Activated T-cell treated with anti-CD3 and anti-CD28 coated beads, Interleukin-2, amount 50 U/mL, for 72 hours (primary cell): Measurements from ENCODE around the gene NPAS4. TPM values are rescaled to one million over a fixed set of nuclear protein-coding genes. Genes with fewer than 3 reads are reported as not detected.

Experiments
- ATAC-seq, 2 donors: fragments of 150-1000 bp; cut with Tn5 transposase; replicated peaks in 1 of 2; 2 replicates each; pipeline ENCODE4 v1.10.0; 2021; ENCODE audit warnings: moderate library complexity in 2 of 2, mild to moderate bottlenecking in 1 of 2
- DNase-seq, 2 donors: peaks; one replicate each; pipeline ENCODE4 v3.0.0; 2021 to 2022; ENCODE audit warnings: mixed read lengths in 1 of 2
- H3K27ac Mint-ChIP-seq: one replicate; pipeline ENCODE4 v1.8.0; 2022; ENCODE audit warnings: mild to moderate bottlenecking, moderate library complexity, mixed read lengths
- H3K27me3 Mint-ChIP-seq: one replicate; pipeline ENCODE4 v1.8.0; 2022; ENCODE audit warnings: low read depth, mixed read lengths
- H3K36me3 Mint-ChIP-seq, 2 donors: one replicate each; pipeline ENCODE4 v1.8.0; 2022; ENCODE audit warnings: mixed read lengths in 2 of 2, mild to moderate bottlenecking in 1 of 2; ENCODE audit not compliant: insufficient read depth in 2 of 2
- H3K4me1 Mint-ChIP-seq: one replicate; pipeline ENCODE4 v1.8.0; 2022; ENCODE audit warnings: low read depth, mixed read lengths
- H3K4me3 Mint-ChIP-seq, 2 donors: one replicate each; pipeline ENCODE4 v1.8.0; 2022; ENCODE audit warnings: mild to moderate bottlenecking in 2 of 2, mixed read lengths in 2 of 2, moderate library complexity in 2 of 2
- H3K9me3 Mint-ChIP-seq, 2 donors: one replicate each; pipeline ENCODE4 v1.8.0; 2022; ENCODE audit warnings: mixed read lengths in 2 of 2
- total RNA-seq, 2 donors: library from RNA; stranded (reverse); gene quantifications; one replicate each; pipeline ENCODE4 v1.2.3, GENCODE V29; 2022

NPAS4 gene
- total RNA-seq, 2 donors from 2014 or later = not detected

DNA sequence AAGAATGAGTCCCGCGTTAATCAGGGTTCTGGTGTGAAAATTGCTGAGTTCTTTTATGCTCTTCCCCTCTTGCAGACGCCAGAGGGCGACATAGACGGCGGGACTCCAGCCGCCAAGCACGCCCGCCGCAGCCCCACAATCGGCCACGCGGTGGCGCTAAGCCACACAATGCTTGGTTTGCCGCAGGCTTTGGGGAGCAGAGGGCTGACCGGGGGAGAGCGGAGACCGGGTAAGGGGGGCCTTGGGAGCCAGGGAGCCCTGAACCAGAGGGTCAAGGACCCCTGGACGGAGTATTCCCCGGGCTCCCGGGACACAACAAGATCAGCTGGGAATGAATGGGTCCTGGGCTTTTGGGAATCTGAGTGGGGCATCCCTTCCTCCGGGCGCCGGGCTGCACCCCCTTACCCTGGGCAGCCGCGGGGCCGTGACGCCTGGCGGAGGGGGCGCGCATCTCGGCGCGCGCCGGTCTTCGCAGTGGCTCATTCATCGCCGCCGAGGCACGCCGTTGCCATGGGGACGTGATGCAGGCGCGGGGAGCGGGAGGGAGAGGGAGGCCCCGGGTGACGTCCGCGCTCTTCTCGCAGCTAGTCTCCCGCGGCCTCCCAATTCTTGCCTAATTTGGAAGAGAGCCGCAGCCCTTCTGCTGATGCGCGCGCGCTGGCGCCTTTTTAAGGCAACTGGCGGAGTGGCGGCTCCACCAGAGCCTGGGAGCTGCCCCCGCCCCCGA is 12.2 kb upstream of the NPAS4 start:
- Mint-ChIP-seq H3K9me3 (no peaks in the 10 kb centered on the region), H3K27ac (no peak overlapping the region), H3K36me3 (no peaks in the 10 kb centered on the region), H3K4me1 (peaks cover 7% of the 10 kb centered on the region), H3K27me3 (peaks cover 26% of the 10 kb centered on the region), H3K4me3 (peak overlapping the region; percentile 89 to 90)
- peak; percentile 88 to 91 for ATAC-seq
- DNase-seq = peak; percentile 92 to 96

DNA sequence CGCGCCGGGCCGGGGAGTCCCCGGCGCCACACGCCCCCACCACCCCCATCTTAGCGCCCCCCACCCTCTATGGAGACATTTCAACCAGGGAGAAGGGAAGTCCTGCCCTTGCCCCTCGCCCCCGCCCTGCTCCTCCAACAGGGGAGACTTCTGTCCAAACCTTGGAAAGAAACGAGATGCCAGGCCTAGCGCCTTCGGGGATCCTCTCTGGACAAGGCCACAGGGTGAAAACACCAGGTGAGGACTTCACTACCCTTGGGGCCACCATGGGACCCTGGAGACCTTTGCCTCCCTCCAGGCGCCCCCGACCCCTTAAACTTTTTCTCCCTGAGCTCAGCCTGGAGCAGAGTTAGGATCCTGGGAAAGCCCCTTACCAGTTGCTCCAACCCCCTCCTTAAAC is 11.6 kb upstream of the NPAS4 start:
- Mint-ChIP-seq H3K27ac (no peak overlapping the region), H3K36me3 (no peaks in the 10 kb centered on the region), H3K4me3 (peak overlapping the region in 1 of 2 donors; percentile 90), H3K9me3 (no peaks in the 10 kb centered on the region), H3K4me1 (peaks cover 7% of the 10 kb centered on the region), H3K27me3 (peaks cover 32% of the 10 kb centered on the region)
- DNase-seq (no peak), ATAC-seq (no peak)

DNA sequence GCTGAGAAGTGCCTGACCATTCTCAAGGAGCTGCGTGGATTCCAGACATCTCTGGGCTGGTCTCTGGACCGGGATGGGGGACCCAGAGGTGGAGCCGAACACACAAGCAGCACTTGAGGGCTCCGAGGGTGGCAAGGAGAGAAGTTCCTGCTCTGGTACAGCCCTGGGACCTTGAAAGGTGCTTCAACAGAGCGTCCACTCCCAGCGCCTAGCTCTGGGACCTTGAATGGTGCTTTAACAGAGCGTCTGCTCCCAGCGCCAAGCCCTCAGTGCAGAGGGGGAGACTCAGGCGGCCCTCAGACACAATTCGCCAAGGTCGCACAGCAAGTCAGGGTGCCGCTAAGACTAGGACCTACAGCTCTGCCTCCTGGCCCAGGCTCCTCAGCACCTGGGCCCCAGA is 10.6 kb upstream of the NPAS4 start:
- no peak for ATAC-seq
- H3K27me3 Mint-ChIP-seq = peaks cover 33% of the 10 kb centered on the region
- H3K4me3 Mint-ChIP-seq = no peak overlapping the region
- no peak for DNase-seq
- no peaks in the 10 kb centered on the region for H3K9me3 Mint-ChIP-seq
- peaks cover 7% of the 10 kb centered on the region for H3K4me1 Mint-ChIP-seq
- no peak overlapping the region for H3K27ac Mint-ChIP-seq
- no peaks in the 10 kb centered on the region for H3K36me3 Mint-ChIP-seq

DNA sequence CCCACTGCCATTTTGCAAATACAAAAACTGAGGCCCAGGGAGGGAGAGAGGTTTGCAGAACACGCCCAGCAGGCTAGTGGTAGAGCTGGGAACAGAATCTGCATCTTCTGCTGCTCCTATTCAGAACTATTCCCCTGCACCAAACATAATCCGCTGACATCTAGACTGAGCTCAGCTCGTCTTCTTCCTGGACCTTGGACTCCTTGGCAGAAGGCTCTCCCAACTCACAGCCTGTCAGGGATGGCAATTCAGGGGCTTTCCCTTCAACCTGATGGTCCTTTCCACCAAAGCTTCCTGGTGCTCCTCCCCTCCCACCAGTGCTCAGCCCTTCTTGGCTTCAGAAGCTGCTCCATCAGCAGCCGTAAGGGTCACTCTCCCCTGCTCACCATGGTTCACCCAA is 9.5 kb upstream of the NPAS4 start:
- H3K27ac Mint-ChIP-seq = no peak overlapping the region
- peaks cover 7% of the 10 kb centered on the region for H3K4me1 Mint-ChIP-seq
- DNase-seq (no peak), ATAC-seq (no peak)
- peaks cover 36% of the 10 kb centered on the region for H3K27me3 Mint-ChIP-seq
- no peaks in the 10 kb centered on the region for H3K36me3 Mint-ChIP-seq
- H3K9me3 Mint-ChIP-seq = no peaks in the 10 kb centered on the region
- no peak overlapping the region for H3K4me3 Mint-ChIP-seq

DNA sequence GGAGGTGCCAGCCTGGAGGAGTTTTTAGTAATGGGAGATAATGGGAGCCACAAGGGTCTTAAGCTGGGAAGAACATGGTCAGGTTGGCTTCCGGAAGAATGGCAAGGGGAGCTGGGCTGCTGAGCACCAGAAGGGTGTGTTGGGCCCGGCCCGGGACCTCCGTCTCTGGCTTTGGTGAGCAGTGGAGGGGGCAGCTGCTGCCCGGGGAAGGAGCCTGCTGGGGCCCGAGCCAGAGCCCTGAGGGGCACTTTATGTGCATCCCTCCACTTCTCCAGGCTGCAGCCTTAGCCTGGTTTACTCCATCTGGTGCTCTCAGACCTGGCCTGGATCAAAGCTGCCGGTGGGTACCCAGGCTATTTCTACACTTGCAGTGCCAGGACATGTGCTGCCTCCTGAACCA is 8.7 kb upstream of the NPAS4 start:
- no peaks in the 10 kb centered on the region for H3K36me3 Mint-ChIP-seq

DNA sequence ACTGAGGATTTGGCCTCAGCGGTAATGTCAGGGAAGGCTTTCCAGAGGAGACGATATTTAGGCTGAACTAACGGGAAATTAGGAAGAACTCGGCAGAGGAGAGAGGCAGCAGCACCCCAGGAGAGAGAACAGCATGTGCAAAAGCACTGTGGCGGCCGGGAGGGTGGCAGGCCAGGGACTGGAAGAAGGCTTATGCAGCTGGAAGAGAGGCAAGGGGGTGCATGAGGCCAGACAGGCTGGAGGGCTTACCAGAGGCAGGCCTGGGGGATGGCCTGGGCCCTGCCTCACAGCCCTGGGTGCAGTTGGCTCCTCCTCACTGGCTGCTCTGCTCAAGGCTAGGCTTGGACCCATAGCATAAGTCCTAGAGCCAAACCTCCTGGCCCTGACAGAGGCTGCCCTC is 7.7 kb upstream of the NPAS4 start:
- no peaks in the 10 kb centered on the region for H3K36me3 Mint-ChIP-seq
- no peak overlapping the region for H3K4me3 Mint-ChIP-seq
- no peaks in the 10 kb centered on the region for H3K9me3 Mint-ChIP-seq
- peaks cover 54% of the 10 kb centered on the region for H3K27me3 Mint-ChIP-seq
- DNase-seq (no peak), ATAC-seq (no peak)
- no peak overlapping the region for H3K27ac Mint-ChIP-seq
- peaks cover 23% of the 10 kb centered on the region for H3K4me1 Mint-ChIP-seq

More for the DNA sequence above, 8.7 kb upstream of the NPAS4 start:
- Mint-ChIP-seq H3K27ac (no peak overlapping the region), H3K27me3 (peaks cover 44% of the 10 kb centered on the region), H3K4me3 (no peak overlapping the region), H3K9me3 (no peaks in the 10 kb centered on the region), H3K4me1 (peaks cover 14% of the 10 kb centered on the region)
- no peak for ATAC-seq
- DNase-seq = no peak

DNA sequence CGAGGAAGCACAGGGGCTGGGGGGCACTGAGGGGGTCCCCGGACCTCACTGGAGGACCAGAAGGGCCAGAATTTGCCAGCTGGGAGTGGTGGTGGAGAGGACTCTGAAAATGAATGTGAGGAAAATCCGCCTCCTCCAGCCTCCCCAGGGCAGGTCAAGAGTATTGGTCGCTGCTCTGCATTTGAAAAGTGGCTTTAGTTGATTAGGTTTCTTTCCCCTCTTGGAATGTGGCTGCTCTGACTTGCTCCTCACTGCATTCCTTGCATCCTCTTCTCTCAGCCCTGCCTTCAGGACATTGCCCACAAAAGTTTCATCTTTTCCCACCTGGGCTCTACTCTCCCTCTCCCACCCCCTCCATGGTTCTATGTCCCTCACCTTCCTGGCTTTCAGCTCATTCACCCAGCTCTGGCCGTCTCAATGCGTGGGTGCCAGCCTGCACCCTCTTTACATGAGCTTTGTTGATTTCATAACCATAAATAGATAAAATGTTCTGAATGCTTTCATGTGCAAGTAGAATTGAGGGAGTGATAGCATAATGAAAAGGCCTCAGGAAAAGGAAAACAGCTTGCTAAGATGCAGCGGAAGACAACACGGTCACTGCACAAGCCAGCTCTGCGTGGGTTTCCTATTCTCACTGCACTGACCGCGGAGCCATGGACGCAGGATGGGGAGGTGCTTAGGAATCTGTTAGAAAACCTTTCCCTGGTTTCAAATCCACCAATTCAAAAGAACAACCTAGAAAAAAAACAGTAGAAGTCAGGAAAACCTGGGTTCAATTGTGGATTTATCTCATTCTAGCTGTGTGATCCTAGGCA is 6.5 kb upstream of the NPAS4 start:
- ATAC-seq = no peak
- H3K27ac Mint-ChIP-seq = no peak overlapping the region
- H3K4me1 Mint-ChIP-seq = peaks cover 30% of the 10 kb centered on the region
- peaks cover 0 to 5% of the 10 kb centered on the region in 2 donors for H3K9me3 Mint-ChIP-seq
- H3K27me3 Mint-ChIP-seq = peaks cover 65% of the 10 kb centered on the region
- H3K4me3 Mint-ChIP-seq = no peak overlapping the region
- no peak for DNase-seq
- H3K36me3 Mint-ChIP-seq = peaks cover 0 to 2% of the 10 kb centered on the region in 2 donors

DNA sequence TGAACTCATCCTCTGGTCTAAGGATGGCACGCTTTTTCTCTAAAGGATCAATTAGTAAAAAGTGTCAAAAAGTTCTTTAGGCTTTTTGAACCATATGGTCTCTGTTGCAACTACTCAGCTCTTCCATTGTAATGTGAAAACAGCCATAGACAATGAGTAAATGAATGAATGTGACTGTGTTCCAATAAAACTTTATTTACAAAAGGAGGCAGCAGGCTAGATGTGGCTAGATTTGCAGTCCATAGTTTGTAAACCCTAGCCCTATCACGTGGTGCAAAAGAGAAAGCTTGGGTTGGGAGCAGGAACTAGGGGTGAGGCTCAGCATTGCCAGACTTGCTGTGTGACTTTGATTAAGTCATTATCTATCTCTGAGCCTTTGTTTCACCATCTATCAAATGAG is 5.4 kb upstream of the NPAS4 start:
- Mint-ChIP-seq H3K27me3 (peaks cover 73% of the 10 kb centered on the region), H3K36me3 (peaks cover 0 to 2% of the 10 kb centered on the region in 2 donors), H3K4me3 (no peak overlapping the region), H3K4me1 (peaks cover 35% of the 10 kb centered on the region), H3K27ac (no peak overlapping the region), H3K9me3 (peaks cover 0 to 5% of the 10 kb centered on the region in 2 donors)
- DNase-seq = no peak
- ATAC-seq = no peak

DNA sequence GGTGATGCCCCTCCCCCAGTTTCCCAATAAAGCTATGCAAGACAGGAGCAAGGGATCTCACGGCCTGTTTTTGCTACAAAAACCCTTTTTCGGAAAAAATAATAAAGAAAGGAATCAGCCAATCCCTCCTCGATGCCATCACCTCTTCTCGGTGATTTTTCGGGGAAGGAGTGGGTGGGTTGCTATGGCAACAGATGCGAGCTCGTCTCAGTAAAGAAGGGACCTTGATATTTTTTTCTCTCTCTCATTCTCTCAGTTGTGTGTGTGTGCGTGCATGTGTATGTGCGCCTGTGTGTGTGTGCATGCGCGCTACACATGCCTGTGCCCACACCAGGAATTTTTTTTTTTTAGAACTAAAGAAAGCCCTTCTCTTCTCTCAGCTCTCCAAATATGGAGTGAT is 3.8 kb upstream of the NPAS4 start:
- Mint-ChIP-seq H3K4me1 (peaks cover 35% of the 10 kb centered on the region), H3K36me3 (peaks cover 0 to 2% of the 10 kb centered on the region in 2 donors), H3K4me3 (no peak overlapping the region), H3K27ac (no peak overlapping the region), H3K9me3 (peaks cover 0 to 5% of the 10 kb centered on the region in 2 donors), H3K27me3 (peaks cover 72% of the 10 kb centered on the region)
- no peak for ATAC-seq
- DNase-seq = peak in 1 of 2 donors; percentile 44

DNA sequence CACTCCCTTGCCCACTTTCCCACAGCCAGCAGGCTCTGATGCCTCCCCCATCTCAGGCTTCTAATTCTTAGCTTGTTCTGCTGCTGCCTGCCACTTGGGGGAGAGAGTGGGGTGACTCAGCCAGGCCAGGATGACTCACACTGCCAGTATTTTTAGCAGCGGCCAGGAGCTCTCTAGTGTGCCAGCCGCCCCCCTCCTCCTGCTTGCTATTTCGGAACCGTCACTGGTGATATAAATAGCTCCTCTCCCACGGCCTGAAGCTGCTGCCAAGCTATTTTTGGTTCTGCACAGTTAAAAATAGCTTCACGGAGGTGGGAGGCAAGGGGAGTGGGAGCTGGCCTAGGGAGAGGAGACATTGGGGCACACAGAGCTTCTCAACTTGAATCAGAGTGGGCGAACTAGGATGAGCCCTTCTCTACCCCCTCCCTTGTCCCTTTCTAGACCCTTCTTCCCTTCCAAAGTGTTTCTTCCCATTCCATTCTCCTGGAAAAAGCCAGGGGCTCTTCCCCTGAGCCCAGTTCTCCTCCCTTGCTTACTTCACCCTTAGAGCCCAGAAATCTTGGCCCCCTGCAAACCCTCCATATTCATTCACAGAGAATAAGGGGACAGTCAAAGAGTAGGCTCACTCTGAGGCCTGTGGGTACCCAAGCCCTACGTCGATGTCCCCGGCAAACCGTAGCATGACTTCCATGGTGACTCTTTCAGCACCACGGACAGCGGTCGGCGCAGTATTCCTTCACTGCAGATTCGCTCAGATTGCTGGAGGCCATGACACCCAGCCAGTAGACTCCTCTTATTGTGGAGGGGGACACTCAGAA is 2.5 kb upstream of the NPAS4 start:
- H3K36me3 Mint-ChIP-seq = peaks cover 0 to 2% of the 10 kb centered on the region in 2 donors
- H3K9me3 Mint-ChIP-seq = peaks cover 3 to 5% of the 10 kb centered on the region in 2 donors
- H3K27me3 Mint-ChIP-seq = peaks cover 69% of the 10 kb centered on the region
- H3K27ac Mint-ChIP-seq = peak overlapping the region; percentile 19
- ATAC-seq = peak; percentile 90 to 92
- H3K4me3 Mint-ChIP-seq = peak overlapping the region; percentile 61 to 66
- peak; percentile 70 to 84 for DNase-seq
- peaks cover 35% of the 10 kb centered on the region for H3K4me1 Mint-ChIP-seq

DNA sequence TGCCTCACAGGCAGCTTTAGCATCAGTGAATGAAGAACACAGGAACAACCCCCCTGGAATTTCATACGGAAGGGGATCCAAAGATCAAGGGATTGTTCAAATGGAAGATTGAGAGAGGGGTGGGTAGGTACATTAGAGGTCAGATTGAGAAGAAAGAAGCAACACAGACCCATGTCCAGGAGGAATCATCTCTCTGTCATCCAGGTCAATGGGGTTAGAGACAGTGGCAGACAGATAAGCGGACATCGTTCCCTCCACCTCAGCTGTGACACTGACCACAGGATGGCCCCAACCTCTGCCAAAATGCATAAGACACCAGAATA is 1.9 kb upstream of the NPAS4 start:
- Mint-ChIP-seq H3K9me3 (peaks cover 3 to 5% of the 10 kb centered on the region in 2 donors), H3K27me3 (peaks cover 65% of the 10 kb centered on the region), H3K36me3 (peaks cover 0 to 2% of the 10 kb centered on the region in 2 donors), H3K4me3 (peak overlapping the region; percentile 61 to 66), H3K4me1 (peaks cover 35% of the 10 kb centered on the region), H3K27ac (peak overlapping the region; percentile 19)
- ATAC-seq (no peak), DNase-seq (no peak)

DNA sequence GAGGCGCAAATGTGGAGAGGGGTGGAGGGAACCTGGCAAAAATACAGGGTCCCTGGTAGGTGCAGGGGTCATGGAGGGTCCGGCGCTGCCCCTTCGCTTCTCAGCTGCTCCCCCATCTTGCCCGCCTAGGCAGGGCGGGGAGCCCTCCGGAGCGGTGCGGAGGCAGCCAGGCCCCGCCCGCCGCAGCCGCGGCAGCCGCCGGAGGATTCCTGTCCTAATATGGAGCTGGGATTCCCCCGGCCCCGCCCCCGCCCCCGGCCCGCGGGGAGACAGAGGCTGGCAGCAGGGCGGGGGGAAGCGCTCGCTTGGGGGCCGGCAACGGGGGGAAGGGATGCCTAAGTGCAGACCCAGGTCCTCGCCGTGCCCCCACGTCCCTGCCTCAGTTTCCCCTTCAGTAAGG is 1.0 kb upstream of the NPAS4 start:
- H3K27me3 Mint-ChIP-seq = peaks cover 56% of the 10 kb centered on the region
- DNase-seq (no peak), ATAC-seq (no peak)
- H3K4me3 Mint-ChIP-seq = no peak overlapping the region
- no peak overlapping the region for H3K27ac Mint-ChIP-seq
- peaks cover 35% of the 10 kb centered on the region for H3K4me1 Mint-ChIP-seq
- peaks cover 0 to 2% of the 10 kb centered on the region in 2 donors for H3K36me3 Mint-ChIP-seq
- peaks cover 3 to 5% of the 10 kb centered on the region in 2 donors for H3K9me3 Mint-ChIP-seq
